ENCODE results near the gene ADNP.
A peak's percentile ranks its signal among the peaks of the same experiment; 100 is the strongest.

The ADNP gene

DNA sequence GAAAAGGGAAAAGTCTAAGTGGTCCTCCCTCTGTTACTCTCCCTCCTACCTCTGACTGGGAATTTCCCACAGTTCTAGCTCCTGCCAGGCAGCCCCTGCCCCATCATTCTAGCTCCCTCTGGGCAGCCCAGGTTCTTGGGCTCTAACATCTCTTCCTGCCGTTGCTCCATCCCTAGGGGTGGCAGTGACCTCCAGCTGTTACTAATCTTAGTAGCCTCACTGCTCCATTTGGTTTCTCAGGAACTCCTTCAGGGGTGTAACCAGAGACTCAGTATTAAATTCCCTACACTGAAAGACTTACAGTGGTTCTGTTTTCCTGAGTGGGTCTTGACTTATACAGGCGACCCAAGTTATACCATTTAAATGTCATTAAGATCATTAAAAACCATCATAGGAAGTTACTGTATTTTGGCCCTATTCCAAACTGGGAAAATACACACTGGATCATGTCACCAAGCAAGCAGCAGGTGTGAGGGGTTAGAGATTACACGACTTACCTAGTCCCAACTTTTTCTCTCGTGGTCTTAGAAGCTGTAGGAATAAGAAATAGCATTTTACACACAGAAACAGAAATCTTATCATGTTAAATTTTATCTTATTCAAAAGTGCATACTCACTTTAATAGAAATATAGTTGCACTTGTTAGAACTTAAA is 17.0 kb upstream of the ADNP start:
- H3K4me2 ChIP-seq = no peak overlapping the region
- no peak overlapping the region for H3K9ac ChIP-seq
- no peak overlapping the region for H3K4me3 ChIP-seq
- H3K4me1 ChIP-seq = no peaks in the 10 kb centered on the region
- H3K27ac ChIP-seq = no peak overlapping the region
- TF ChIP-seq Cebpa-rat (IDR thresholded peaks at IDR 0.05) = no peak
- H3K9me3 ChIP-seq (replicated peaks in 1 of 11) = no peaks in the 10 kb centered on the region
- H4K20me1 ChIP-seq = peaks cover 8 to 70% (median 37%) of the 10 kb centered on the region in 11 experiments; a peak in 19 of 22 replicates
- H3K27me3 ChIP-seq = no peaks in the 10 kb centered on the region
- peaks cover 94 to 100% (median 97%) of the 10 kb centered on the region in 11 experiments for H3K36me3 ChIP-seq

- Histone ChIP-seq H3K4me3 (no peak overlapping the region), H3K9me3 (replicated peaks in 1 of 11) (no peaks in the 10 kb centered on the region), H3K27ac (no peak overlapping the region), H3K27me3 (no peaks in the 10 kb centered on the region), H3K4me1 (no peaks in the 10 kb centered on the region), H3K36me3 (peaks cover 96 to 100% (median 97%) of the 10 kb centered on the region in 11 experiments), H4K20me1 (peaks cover 0 to 51% (median 10%) of the 10 kb centered on the region in 11 experiments; a peak in 10 of 22 replicates), H3K4me2 (no peak overlapping the region), H3K9ac (no peak overlapping the region)
- no peak for TF ChIP-seq Cebpa-rat (IDR thresholded peaks at IDR 0.05)
Observed at GRCh38 chr20:50943069-50943468, 11.8 kb upstream of the ADNP start.

DNA sequence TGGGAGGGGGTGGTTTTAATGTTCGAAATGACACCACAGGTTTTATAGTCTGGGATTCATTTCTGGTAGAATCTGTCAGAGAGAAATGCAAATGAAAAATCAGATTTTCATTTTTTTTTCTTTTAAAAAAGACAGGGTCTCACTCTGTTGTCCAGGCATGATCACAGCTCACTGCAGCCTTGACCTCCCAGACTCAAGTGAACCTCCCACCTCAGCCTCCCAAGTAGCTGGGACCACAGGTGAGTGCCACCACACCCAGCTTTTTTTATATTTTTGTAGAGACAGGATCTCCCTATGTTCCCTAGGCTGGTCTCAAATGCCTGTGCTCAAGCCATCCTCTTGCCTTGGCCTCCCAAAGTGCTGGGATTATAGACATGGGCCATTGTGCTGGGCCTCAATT is 2.4 kb upstream of the ADNP start:
- Histone ChIP-seq H3K36me3 (peaks cover 58 to 69% (median 61%) of the 10 kb centered on the region in 11 experiments), H4K20me1 (peaks cover 5 to 14% (median 12%) of the 10 kb centered on the region in 11 experiments; a peak in 20 of 22 replicates), H3K27ac (no peak overlapping the region), H3K4me3 (no peak overlapping the region), H3K4me2 (no peak overlapping the region), H3K9ac (peak overlapping the region in 2 of 11 experiments; percentile 38 to 42; a peak in 3 of 22 replicates), H3K4me1 (peaks cover 8 to 22% (median 17%) of the 10 kb centered on the region in 10 experiments), H3K27me3 (no peaks in the 10 kb centered on the region), H3K9me3 (replicated peaks in 1 of 11) (no peaks in the 10 kb centered on the region)
- TF ChIP-seq Cebpa-rat (IDR thresholded peaks at IDR 0.05) = no peak

- H3K9ac ChIP-seq = peak overlapping the region in 2 of 11 experiments; percentile 42 to 99; a peak in 2 of 22 replicates
- no peaks in the 10 kb centered on the region for H3K27me3 ChIP-seq
- no peak overlapping the region for H3K4me3 ChIP-seq
- peaks cover 55 to 69% (median 61%) of the 10 kb centered on the region in 11 experiments for H3K36me3 ChIP-seq
- H3K27ac ChIP-seq = peak overlapping the region in 1 of 11 experiments; percentile 99; a peak in 2 of 22 replicates
- peaks cover 16 to 30% (median 25%) of the 10 kb centered on the region in 10 experiments for H3K4me1 ChIP-seq
- H4K20me1 ChIP-seq = peaks cover 13 to 22% (median 18%) of the 10 kb centered on the region in 11 experiments; a peak in 21 of 22 replicates
- TF ChIP-seq Cebpa-rat (IDR thresholded peaks at IDR 0.05) = no peak
- H3K9me3 ChIP-seq (replicated peaks in 1 of 11) = no peaks in the 10 kb centered on the region
- H3K4me2 ChIP-seq = peak overlapping the region in 1 of 11 experiments; percentile 70; a peak in 1 of 22 replicates
Observed at GRCh38 chr20:50932691-50933280, 1.5 kb upstream of the ADNP start.

GRCh38 chr20:50932016-50932485 is 814 bp upstream of the ADNP start:
- Histone ChIP-seq H3K36me3 (peaks cover 48 to 69% (median 61%) of the 10 kb centered on the region in 11 experiments), H3K9me3 (replicated peaks in 1 of 11) (no peaks in the 10 kb centered on the region), H3K4me1 (peaks cover 23 to 37% (median 31%) of the 10 kb centered on the region in 10 experiments), H3K4me2 (peak overlapping the region; percentile 35 to 87 (median 64)), H3K27ac (peak overlapping the region; percentile 96 to 100 (median 99)), H4K20me1 (peaks cover 20 to 30% (median 24%) of the 10 kb centered on the region in 11 experiments; a peak in 21 of 22 replicates), H3K9ac (peak overlapping the region; percentile 96 to 100 (median 100)), H3K27me3 (no peaks in the 10 kb centered on the region), H3K4me3 (peak overlapping the region in 8 of 10 experiments; percentile 95 to 100 (median 98); a peak in 15 of 20 replicates)
- no peak for TF ChIP-seq Cebpa-rat (IDR thresholded peaks at IDR 0.05)

DNA sequence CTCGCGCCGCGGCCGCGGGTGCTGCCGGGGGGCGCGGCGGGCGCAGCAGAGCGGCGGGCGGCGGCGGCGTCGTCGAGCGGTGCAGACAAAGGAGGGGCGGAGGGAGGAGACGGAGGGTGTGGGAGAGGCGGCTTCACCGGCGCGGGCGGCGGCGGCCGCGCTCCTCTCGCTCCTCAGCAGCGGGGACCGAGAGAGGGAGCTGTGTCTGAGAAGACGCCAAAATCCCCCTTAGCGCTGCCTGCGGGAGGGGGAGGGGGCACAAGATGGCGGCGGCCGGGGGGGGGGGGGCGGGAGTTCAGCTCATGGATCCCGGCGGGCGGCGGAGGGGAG is 296 bp downstream of the ADNP start:
- Histone ChIP-seq H3K9me3 (replicated peaks in 1 of 11) (no peaks in the 10 kb centered on the region), H4K20me1 (peaks cover 24 to 41% (median 33%) of the 10 kb centered on the region in 11 experiments), H3K9ac (peak overlapping the region; percentile 96 to 100 (median 100)), H3K4me2 (peak overlapping the region in 10 of 11 experiments; percentile 35 to 58 (median 46); a peak in 16 of 22 replicates), H3K36me3 (peaks cover 37 to 69% (median 58%) of the 10 kb centered on the region in 11 experiments), H3K27me3 (no peaks in the 10 kb centered on the region), H3K4me3 (peak overlapping the region; percentile 95 to 100 (median 99)), H3K4me1 (peaks cover 31 to 47% (median 39%) of the 10 kb centered on the region in 10 experiments), H3K27ac (peak overlapping the region; percentile 96 to 100 (median 99))
- no peak for TF ChIP-seq Cebpa-rat (IDR thresholded peaks at IDR 0.05)

DNA sequence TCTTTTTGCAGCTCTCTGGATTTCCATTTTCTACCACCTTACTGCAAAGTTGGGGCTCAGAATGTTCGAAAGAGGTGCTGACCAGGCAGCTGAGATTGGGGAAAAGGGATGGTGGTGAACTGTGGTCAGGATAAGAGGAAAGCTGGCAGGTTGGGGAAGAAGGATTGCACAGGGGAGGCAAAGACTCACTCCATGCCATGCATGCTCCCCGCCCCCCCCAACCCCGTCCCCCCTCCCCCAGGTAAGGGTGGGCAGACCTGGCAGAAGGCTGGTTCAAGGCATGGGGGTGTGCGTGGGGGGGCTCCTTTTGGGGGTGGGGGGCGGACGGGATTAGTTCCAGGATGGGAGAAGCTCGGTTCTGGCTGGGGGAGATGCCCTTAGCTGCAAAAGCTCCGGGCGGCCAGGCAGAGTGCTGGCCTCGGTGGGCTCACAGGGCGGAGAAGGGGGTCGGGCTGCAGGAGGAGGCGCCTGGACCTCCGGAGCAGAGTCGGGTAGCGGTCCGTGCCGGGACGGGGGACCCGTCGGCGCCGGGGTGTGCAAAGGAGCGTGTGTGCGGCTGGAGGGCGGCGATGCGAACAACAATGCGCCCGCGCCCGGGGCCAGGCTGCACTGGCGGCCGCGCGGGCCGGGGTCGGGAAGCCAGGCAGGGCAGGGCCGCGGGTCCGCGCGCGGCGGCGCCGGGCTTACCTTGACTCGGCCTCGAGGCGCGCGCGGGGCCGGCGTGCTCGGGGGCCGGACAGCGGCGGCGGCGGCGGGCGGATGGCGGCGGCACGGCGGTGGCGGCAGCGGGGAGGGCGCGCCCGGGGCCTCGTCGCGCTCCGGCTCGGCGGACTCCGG is 880 bp downstream of the ADNP start:
- peaks cover 36 to 69% (median 58%) of the 10 kb centered on the region in 11 experiments for H3K36me3 ChIP-seq
- H3K4me1 ChIP-seq = peaks cover 37 to 53% (median 45%) of the 10 kb centered on the region in 10 experiments
- H3K27ac ChIP-seq = peak overlapping the region; percentile 96 to 100 (median 99)
- no peaks in the 10 kb centered on the region for H3K27me3 ChIP-seq
- peak overlapping the region; percentile 95 to 100 (median 99) for H3K4me3 ChIP-seq
- TF ChIP-seq Cebpa-rat (IDR thresholded peaks at IDR 0.05) = no peak
- no peaks in the 10 kb centered on the region for H3K9me3 ChIP-seq (replicated peaks in 1 of 11)
- peak overlapping the region; percentile 84 to 95 (median 86) for H3K4me2 ChIP-seq
- peaks cover 29 to 46% (median 39%) of the 10 kb centered on the region in 11 experiments for H4K20me1 ChIP-seq
- H3K9ac ChIP-seq = peak overlapping the region; percentile 96 to 100 (median 100)

DNA sequence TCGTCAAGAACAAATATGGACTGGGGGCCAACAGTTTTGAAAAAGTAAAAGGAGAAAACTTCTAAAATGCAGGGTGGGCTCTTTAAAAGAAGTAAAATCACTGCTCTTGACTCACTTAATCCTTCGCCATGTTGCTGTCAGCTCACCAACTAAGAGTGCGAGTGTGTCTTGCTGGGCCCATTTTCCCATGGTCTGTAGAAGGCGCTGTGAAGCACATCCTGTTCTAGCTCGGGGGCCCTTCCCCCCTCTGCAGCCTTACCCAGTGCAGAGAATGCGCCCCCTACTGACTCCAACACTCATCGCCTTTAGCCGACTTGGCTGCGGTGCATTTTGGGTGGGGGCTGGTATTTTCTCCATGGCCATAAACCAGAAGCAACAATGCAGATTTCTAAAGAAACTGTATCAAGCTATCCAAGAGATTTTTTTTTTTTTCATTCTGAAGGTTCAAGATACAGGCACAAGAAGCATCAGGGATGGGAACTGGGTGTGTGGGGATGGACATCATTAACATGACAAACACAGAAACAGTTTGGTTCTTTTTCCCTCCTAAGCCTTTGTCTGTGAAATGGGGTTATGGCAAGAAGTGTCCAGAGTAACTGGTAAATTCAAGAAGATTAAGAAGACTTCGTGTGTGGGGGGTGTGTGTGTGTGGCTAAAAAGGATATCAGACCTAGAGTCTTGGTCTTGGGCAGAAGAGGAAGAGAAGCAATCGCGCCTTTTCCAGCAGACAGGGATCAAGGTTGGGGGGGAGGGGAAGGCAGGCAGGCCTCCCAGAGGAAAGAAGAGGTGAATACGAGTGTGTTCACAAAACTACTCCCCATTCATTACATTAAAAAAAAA is 1.7 kb downstream of the ADNP start:
- H3K36me3 ChIP-seq = peaks cover 30 to 69% (median 58%) of the 10 kb centered on the region in 11 experiments
- H3K4me2 ChIP-seq = peak overlapping the region; percentile 84 to 95 (median 86)
- H4K20me1 ChIP-seq = peaks cover 38 to 55% (median 47%) of the 10 kb centered on the region in 11 experiments

More for the DNA sequence above, 1.7 kb downstream of the ADNP start:
- Histone ChIP-seq H3K4me1 (peaks cover 43 to 61% (median 53%) of the 10 kb centered on the region in 10 experiments), H3K27me3 (no peaks in the 10 kb centered on the region), H3K27ac (peak overlapping the region; percentile 40 to 100 (median 99); a peak in 21 of 22 replicates), H3K4me3 (peak overlapping the region; percentile 95 to 100 (median 99)), H3K9ac (peak overlapping the region; percentile 79 to 100 (median 100)), H3K9me3 (replicated peaks in 1 of 11) (no peaks in the 10 kb centered on the region)
- TF ChIP-seq Cebpa-rat (IDR thresholded peaks at IDR 0.05) = no peak

All from BLaER1 treated with 17β-estradiol and CSF1 and Interleukin-3, amounts not matched to agents 10 nM and 100 nM (cell line).